ENCODE measurements around the gene TMEM255B. TPM values are rescaled to one million over a fixed set of nuclear protein-coding genes. Genes with fewer than 3 reads are reported as not detected.

TMEM255B gene
- total and polyA plus RNA-seq, 2 of the 4 experiments (the other 2 are of a cell fraction): 0.36 to 0.94 TPM

DNA sequence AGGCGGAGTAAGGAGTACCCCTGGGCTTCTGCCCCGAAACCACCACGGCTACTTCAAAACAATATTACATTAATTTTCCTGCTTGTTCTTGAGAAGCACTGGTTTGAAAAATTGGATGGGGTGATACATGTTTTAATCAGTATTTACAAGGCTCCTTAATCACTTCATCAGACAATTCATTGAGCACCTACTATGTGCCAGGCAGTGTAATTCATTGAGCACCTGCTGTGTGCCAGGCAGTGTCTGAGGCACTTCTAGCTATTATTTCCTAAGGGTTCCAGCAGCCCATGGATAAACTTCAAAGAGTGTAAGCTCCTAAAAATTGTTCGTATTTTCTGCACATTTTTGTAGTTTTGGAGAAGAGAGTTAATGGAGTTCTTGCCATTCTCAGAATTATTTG, 106.4 kb downstream of the TMEM255B start:
- H4K8ac ChIP-seq (ENCODE audit: low read depth in 2 of 2, low read length in 2 of 2): peak overlapping the region in 1 of 2 experiments; percentile 51; a peak in 1 of 4 replicates
- no peak overlapping the region for H3K18ac ChIP-seq (ENCODE audit: low read depth, low read length)
- dilution Hi-C loops (cut with HindIII; ENCODE audit: low sequenced_read_pairs, unreplicated experiment) (no loop called here), intact Hi-C loops (cut with micrococcal nuclease) (loop anchor here (2.0 kb wide), 1 partner anchor 43 kb away; no protein-coding TSS in a partner anchor), in situ Hi-C loops (cut with MboI; ENCODE audit: low sequenced_read_pairs) (no loop called here)
- peak overlapping the region; percentile 67 for H2AK9ac ChIP-seq (replicated peaks; ENCODE audit: low read depth, low read length, poor library complexity)
- H2AFZ ChIP-seq (replicated peaks; ENCODE audit: low read length, poor library complexity): no peak overlapping the region
- H3K14ac ChIP-seq (replicated peaks; ENCODE audit: low read depth, low read length): peak overlapping the region; percentile 68; the same call in 1 of the 2 replicates
- H4K91ac ChIP-seq (ENCODE audit: insufficient read depth, low read depth, low read length): peak overlapping the region; percentile 36; the same call in 1 of the 2 replicates
- BruUV-seq (replicated peaks): no TSS peak
- H3K4me2 ChIP-seq (ENCODE audit: low read depth, low read length): no peak overlapping the region
- peaks cover 5% of the 10 kb centered on the region for H3K9me1 ChIP-seq (ENCODE audit: insufficient read depth, low read length)
- peak overlapping the region; percentile 82; the same call in 1 of the 2 replicates for H2BK120ac ChIP-seq (ENCODE audit: low read depth, low read length)
- TF ChIP-seq MXI1 (IDR thresholded peaks at IDR 0.05; ENCODE audit: borderline replicate concordance, low read depth, low read length) (no peak), MAZ (IDR thresholded peaks at IDR 0.05; ENCODE audit: borderline replicate concordance, low read depth, low read length) (no peak), SMC3 (IDR thresholded peaks at IDR 0.05; ENCODE audit: low read depth, low read length) (no peak), RCOR1 (IDR thresholded peaks at IDR 0.05; ENCODE audit: insufficient replicate concordance, low read length) (no peak), CHD1 (IDR thresholded peaks at IDR 0.05; ENCODE audit: low read depth, low read length) (no peak), FOS (IDR thresholded peaks at IDR 0.05; ENCODE audit: low read depth, low read length) (no peak), BHLHE40 (IDR thresholded peaks at IDR 0.05; ENCODE audit: low read depth, low read length) (no peak), NFE2L2 (IDR thresholded peaks at IDR 0.05; ENCODE audit: low read depth, low read length) (no peak), CEBPB (IDR thresholded peaks at IDR 0.05; ENCODE audit: low read depth, low read length) (no peak), POLR2A (IDR thresholded peaks at IDR 0.05; ENCODE audit: low read depth, low read length) (no peak), RAD21 (IDR thresholded peaks at IDR 0.05; ENCODE audit: low read length) (no peak), MAFK (IDR thresholded peaks at IDR 0.05; ENCODE audit: low read depth, low read length) (no peak), RFX5 (IDR thresholded peaks at IDR 0.05; ENCODE audit: low read depth, low read length) (no peak)
- TF ChIP-seq, protein P1, sequence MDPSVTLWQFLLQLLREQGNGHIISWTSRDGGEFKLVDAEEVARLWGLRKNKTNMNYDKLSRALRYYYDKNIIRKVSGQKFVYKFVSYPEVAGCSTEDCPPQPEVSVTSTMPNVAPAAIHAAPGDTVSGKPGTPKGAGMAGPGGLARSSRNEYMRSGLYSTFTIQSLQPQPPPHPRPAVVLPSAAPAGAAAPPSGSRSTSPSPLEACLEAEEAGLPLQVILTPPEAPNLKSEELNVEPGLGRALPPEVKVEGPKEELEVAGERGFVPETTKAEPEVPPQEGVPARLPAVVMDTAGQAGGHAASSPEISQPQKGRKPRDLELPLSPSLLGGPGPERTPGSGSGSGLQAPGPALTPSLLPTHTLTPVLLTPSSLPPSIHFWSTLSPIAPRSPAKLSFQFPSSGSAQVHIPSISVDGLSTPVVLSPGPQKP (IDR thresholded peaks at IDR 0.05; ENCODE audit: borderline replicate concordance, low read depth, low read length): no peak
- TF ChIP-seq, protein P2, sequence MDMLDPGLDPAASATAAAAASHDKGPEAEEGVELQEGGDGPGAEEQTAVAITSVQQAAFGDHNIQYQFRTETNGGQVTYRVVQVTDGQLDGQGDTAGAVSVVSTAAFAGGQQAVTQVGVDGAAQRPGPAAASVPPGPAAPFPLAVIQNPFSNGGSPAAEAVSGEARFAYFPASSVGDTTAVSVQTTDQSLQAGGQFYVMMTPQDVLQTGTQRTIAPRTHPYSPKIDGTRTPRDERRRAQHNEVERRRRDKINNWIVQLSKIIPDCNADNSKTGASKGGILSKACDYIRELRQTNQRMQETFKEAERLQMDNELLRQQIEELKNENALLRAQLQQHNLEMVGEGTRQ (IDR thresholded peaks at IDR 0.05; ENCODE audit: low read depth, low read length): no peak
- TF ChIP-seq, protein P3, sequence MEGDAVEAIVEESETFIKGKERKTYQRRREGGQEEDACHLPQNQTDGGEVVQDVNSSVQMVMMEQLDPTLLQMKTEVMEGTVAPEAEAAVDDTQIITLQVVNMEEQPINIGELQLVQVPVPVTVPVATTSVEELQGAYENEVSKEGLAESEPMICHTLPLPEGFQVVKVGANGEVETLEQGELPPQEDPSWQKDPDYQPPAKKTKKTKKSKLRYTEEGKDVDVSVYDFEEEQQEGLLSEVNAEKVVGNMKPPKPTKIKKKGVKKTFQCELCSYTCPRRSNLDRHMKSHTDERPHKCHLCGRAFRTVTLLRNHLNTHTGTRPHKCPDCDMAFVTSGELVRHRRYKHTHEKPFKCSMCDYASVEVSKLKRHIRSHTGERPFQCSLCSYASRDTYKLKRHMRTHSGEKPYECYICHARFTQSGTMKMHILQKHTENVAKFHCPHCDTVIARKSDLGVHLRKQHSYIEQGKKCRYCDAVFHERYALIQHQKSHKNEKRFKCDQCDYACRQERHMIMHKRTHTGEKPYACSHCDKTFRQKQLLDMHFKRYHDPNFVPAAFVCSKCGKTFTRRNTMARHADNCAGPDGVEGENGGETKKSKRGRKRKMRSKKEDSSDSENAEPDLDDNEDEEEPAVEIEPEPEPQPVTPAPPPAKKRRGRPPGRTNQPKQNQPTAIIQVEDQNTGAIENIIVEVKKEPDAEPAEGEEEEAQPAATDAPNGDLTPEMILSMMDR (conservative IDR thresholded peaks at IDR 0.05; ENCODE audit: low read depth, low read length): no peak
- H4K5ac ChIP-seq (ENCODE audit: low read depth, low read length): no peak overlapping the region
- H2AK5ac ChIP-seq (ENCODE audit: low read depth, low read length): peak overlapping the region; percentile 90
- peak overlapping the region; percentile 79 for H3K4ac ChIP-seq (ENCODE audit: low read depth, low read length)
- H3K4me3 ChIP-seq (ENCODE audit: insufficient read depth, low read depth, low read length): no peak overlapping the region
- no peaks in the 10 kb centered on the region for H3K27me3 ChIP-seq (ENCODE audit: control insufficient read depth, insufficient read depth, low read length)
- H2BK5ac ChIP-seq (ENCODE audit: low read depth, low read length, poor library complexity, severe bottlenecking): no peak overlapping the region
- peak overlapping the region; percentile 85; the same call in 1 of the 2 replicates for H2BK20ac ChIP-seq (ENCODE audit: low read depth, low read length)
- no CpG with 5 or more reads among the region's 4 CpGs for WGBS, 2 experiments (ENCODE audit: extremely low coverage in 2 of 2, insufficient read length in 1 of 2)
- ATAC-seq (ENCODE audit: low read depth): no peak
- peak overlapping the region; percentile 73; the same call in 1 of the 3 replicates for H2BK15ac ChIP-seq (ENCODE audit: low read depth, low read length)
- POLR2A ChIA-PET (ENCODE audit: unreplicated experiment): no interaction called here
- peaks cover 10% of the 10 kb centered on the region for H3K36me3 ChIP-seq (ENCODE audit: control insufficient read depth, insufficient read depth, low read length)
- no peak overlapping the region for H3K56ac ChIP-seq (ENCODE audit: extremely low read depth, insufficient read depth, low read length)
- peaks cover 11 to 35% of the 10 kb centered on the region in 2 experiments for H3K79me1 ChIP-seq (ENCODE audit: low read depth in 1 of 2, low read length in 2 of 2)
- H3K27ac ChIP-seq (ENCODE audit: insufficient read depth, low read length): no peak overlapping the region
- no peaks in the 10 kb centered on the region for H3K9me3 ChIP-seq (ENCODE audit: control insufficient read depth, insufficient read depth, low read length)
- peaks cover 20% of the 10 kb centered on the region for H3K4me1 ChIP-seq (ENCODE audit: control insufficient read depth, insufficient read depth, low read length)
- H3K23ac ChIP-seq (ENCODE audit: low read depth, low read length): peak overlapping the region; percentile 81
- peaks cover 23% of the 10 kb centered on the region for H4K20me1 ChIP-seq (ENCODE audit: insufficient read depth, low read length)
- DNase-seq: no peak
- H3K9ac ChIP-seq (ENCODE audit: low read depth, low read length): no peak overlapping the region
- CTCF ChIA-PET: no interaction called here

All from IMR-90 (cell line).